HUDEP-2 (cell line): Measurements from ENCODE around the gene ZNF367.

Experiments used
- DNase-seq, 76 experiments: peaks; one replicate each; lab custom pipeline; 2025; ENCODE audit not compliant: unreplicated experiment in 76 of 76; lab: John Stamatoyannopoulos, UW

ZNF367 gene

GRCh38 chr9:96418083-96418919, at the start of gene ZNF367:
TSS of gene ZNF367 (minus strand) at chr9:96418370. CDS start at chr9:96418032, 338 bp downstream.
- DNase-seq: peak in 75 of 76 experiments; percentile 70 to 99 (median 95)

- no peak for DNase-seq
Measured at GRCh38 chr9:96467784-96468183, 49.6 kb upstream of the ZNF367 start.

DNA sequence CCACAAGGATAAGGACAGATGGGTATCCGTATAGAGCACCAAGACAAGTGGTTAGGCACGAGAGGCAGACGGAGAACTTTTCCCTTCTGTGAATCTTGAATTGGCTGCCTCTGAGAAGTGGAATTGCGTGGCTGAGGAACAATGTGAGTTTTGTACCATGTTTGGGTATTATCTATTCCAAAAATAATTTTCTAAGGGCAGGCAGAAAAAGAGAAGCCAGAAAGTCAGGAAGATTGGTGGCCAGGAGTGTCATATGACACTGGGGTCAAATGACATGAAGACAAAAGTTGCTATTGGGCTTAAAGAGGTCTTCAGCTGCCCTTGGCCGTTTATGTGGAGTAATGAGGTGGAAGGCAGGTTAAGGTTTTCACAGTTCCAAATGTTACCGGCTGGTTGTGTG, 46.3 kb upstream of the ZNF367 start:
- no peak for DNase-seq

DNA sequence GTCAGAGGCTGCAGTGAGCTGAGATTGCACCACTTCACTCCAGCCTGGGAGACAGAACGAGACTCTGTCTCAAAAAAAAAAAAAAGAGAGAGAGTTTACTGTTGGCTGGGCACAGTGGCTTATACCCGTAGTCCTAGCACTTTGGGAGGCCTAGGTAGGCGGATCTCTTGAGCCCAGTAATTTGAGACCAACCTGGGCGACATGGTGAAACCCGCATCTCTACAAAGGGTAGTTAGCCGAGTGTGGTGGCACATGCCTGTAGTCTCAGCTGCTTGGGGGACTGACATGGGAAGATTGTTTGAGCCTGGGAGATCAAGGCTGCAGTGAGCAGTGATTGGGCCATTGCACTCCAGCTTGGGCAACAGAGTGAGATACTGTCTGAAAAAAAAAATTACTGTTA, 44.4 kb upstream of the ZNF367 start:
- DNase-seq: no peak

GRCh38 chr9:96461336-96461735, 43.2 kb upstream of the ZNF367 start:
- no peak for DNase-seq

- no peak for DNase-seq
Measured at GRCh38 chr9:96460882-96461281, 42.7 kb upstream of the ZNF367 start.

DNA sequence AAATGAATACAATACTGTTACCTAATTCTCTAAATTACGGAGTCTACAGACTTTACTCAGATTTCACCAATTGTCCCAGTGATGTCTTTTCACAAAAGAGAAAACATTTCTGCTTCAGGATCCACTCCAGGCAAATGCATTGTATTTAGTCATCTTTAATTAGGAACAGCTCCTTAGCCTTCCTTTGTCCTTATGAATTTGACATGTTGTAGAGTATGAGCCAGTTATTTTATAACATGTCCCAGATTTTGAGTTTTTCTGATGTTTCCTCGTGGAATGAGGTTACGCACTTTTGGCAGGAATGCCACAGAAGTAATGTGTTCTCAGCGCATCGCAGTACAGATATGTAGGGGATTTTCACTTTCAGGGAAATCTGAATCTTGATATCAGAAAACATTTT, 42.3 kb upstream of the ZNF367 start:
- no peak for DNase-seq

DNA sequence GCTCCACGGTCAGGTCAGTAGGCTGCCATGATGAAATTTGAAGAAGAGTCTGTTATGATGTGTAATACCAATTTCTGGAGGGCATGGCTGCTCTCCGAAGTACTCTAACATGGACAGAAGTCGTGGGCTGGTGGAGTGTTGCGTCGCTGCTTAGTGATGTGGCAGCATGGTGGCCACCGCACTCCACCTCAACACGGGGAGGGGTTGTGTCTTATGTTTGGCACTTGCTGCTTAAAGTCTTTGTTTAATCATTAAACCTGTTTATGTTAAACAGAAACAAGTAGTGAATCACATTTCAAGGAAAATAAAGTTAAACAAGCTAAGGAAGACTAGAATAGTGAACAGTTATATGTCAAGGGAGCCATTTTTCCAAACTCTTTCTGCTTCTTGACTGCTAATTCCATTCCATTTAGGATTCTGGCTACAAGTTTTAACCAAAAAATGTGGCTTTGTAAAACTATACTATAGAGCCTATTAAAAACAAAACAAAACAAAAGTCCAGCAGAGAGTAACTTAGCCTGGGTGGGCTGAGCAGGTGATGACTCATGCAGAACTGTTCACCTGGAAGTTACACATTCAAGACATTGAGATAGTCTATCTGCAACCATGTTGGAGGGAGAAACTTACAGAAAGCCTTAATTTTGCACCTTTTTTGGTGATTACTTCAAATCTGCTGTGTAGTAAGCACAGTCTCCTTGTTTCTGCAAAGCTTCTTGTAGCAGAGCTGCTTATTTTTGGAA, 41.3 kb upstream of the ZNF367 start:
- DNase-seq: no peak

GRCh38 chr9:96458226-96458625, 40.1 kb upstream of the ZNF367 start:
- no peak for DNase-seq

GRCh38 chr9:96457266-96457665, 39.1 kb upstream of the ZNF367 start:
- DNase-seq: no peak

- DNase-seq: no peak
Measured at GRCh38 chr9:96453625-96454024, 35.5 kb upstream of the ZNF367 start.

DNA sequence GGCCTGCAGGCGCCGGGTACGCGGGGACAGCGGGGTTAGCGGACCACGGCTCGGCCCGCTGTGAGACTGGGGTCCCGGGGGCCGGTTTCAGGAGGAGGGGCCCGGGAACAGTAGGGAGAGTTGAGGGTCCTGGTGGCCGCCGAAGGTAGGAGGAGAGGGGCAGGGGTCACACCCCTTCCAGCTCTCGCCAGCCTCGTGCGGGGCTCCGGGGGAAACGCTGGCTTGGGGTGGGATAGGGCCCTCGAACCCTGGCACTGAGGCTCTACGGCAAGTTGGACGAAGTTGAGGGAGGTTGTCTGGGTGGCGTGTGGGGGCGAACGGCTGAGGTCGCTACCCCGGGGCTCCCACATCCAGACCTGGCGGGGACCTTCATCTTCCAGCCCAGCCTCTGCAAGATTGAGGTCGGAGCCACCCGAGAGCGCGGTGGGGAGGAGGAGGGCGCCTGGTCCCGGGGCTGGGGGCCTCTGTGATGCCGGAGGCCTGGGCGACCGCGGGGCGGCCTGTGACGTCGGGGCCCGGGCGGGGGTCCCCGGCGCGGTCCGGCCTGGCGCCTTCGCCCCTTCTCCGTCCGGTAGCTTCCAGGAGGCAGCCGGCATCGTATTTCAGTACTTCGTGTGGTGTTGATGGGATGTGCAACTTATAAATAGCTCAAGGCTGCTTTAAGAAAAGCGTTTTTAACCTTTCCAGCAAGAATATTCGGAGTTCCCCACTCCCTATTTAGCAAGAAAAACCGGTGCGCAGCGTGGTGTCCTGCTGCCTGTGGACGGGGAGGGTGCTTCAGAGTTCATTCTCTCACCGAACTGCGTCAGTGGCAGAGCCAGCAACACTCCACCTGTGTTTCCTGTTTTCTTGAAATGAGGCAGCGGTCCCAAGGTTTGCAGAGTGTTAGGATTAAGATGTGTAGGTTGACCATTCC, 32.7 kb upstream of the ZNF367 start:
- no peak for DNase-seq

DNA sequence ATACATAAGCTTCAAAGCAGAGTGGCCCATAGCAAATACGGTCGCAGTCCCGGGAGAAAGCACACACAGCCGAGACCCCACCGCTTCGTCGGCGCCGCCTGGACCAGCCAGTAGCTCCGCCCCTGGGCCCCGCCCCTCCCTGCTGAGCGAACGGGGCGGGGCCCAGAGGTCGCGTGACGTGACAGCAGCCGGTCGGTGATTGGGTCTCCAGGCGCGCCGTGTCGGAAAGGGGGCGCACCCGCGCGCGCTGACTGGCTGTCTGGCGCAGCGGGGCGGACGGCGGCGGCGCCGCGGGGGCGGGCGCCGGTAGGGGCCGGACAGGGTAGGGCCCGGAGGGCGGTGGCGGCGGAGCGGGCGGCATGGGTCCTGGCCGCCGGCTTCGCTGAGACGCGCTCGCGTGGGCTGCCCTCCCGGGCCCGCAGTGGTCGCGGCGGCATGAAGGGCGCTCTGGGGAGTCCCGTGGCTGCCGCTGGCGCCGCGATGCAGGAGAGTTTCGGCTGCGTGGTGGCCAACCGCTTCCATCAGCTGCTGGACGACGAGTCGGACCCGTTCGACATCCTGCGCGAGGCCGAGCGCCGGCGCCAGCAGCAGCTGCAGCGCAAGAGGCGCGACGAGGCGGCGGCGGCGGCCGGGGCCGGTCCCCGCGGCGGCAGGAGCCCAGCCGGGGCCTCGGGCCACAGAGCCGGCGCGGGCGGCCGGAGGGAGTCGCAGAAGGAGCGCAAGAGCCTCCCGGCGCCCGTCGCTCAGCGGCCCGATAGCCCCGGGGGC, 31.9 kb upstream of the ZNF367 start, which contains the start of gene HABP4:
Gene HABP4, plus strand, starts transcription at position 325 of the 768 bp plus-strand sequence. Its CDS starts 111 bp downstream, at position 436.
- peak in 74 of 76 experiments; percentile 25 to 94 (median 87) for DNase-seq

- no peak for DNase-seq
Measured at GRCh38 chr9:96449523-96449844, 31.3 kb upstream of the ZNF367 start.

DNA sequence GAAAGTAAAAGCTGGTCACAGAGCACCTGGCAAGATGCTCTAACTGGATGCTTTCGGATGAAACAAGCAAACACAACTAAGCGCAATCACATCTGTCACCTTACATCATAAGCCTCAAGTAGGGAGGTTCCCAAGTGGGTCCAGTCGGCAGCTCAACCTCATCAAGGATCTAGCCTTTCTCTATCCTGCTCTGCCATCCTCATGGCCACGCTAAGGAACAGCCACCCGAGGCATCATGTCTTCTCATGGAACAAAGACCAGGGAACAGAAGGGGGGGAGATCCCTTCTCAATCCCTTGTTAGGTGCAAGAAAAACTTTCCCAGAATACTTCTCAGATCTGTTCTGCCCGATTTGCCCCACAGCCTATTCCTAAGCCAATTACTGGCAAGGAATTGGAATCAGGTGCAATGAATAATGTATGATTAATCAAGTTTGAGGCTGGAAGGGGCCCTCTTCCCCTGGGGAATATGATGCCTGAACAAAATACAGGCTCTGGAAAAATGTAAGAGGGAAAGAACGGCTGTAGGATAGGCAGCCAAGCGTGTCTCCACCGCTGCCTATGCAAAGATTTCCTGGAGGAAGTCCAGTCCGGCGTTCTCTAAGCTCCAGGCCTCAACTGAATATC, 30.5 kb upstream of the ZNF367 start:
- DNase-seq: no peak

GRCh38 chr9:96447406-96447805, 29.2 kb upstream of the ZNF367 start:
- DNase-seq: peak in 1 of 76 experiments; percentile 23

DNA sequence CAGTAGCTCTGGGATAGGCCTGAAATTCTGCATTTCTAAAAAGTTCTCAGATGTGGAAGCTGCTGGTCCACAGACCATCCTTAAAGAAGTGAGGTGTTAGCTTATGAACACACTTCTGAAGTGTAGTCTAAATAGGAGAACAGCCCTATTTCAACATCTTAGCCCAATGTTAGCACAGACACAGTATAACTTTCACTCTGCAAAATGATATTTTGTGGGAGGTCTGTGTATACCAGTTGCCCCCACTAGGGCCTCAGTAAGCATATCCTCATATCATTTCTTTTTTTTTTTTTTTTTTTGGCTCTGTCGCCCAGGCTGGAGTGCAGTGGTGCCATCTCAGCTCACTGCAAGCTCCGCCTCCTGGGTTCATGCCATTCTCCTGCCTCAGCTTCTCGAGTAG, 24.3 kb upstream of the ZNF367 start:
- no peak for DNase-seq

GRCh38 chr9:96441798-96442445, 23.8 kb upstream of the ZNF367 start:
- DNase-seq: peak in 37 of 76 experiments; percentile 7 to 79 (median 45)

- no peak for DNase-seq
Measured at GRCh38 chr9:96440671-96441199, 22.6 kb upstream of the ZNF367 start.
